ENCODE data around the gene FOXR1. TPM values are rescaled to one million over a fixed set of nuclear protein-coding genes. Genes with fewer than 3 reads are reported as not detected.
"Not testable (repeated sequence)": the region's sequence is repeated elsewhere in the genome, so short reads cannot be mapped to it uniquely, and the experiment has no call there.

FOXR1 gene
- total and polyA plus RNA-seq, 2 experiments from 2014 or later: 0.42 TPM; not detected in 1

DNA sequence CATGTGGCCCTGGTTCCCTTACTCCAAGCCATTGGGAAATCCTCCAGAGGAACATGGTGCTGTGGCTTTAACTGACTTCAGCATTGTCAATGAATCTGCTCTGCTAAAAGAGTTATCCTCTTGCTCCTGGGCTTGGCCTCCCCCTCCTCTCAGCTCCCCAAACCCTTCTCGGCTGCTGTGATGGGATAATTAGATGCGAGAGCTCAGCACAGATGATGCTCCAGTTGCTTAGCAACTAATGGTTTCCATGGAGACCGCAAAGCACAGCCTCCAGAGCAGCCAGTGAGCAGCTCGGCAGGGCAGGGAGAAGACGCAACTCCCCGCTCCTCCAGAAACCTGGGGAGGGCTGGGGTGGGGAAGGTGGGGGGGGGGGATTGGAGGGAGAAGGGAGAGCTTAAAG, 18.3 kb upstream of the FOXR1 start:
- no peak overlapping the region for H3K27ac ChIP-seq
- peak in 1 of 2 donors; percentile 23 for DNase-seq (ENCODE audit: low read depth in 1 of 2, low spot score in 1 of 2)

DNA sequence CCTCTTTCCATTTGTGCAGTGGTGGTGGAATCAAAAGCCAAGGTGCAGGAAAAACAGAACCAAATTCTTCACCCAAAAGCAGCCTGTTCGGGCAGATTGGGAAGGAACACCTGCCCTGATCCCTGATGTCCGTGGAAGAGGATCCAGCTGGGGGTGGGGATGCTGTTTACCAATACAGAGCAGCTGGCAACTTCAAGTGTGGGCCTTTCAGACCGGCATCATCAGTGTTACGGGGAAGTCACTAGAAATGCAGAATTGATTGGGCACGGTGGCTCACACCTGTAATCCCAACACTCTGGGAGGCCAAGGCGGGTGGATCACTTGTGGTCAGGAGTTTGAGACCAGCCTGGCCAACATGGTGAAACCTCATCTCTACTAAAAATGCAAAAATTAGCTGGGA, 17.6 kb upstream of the FOXR1 start:
- not testable (repeated sequence) for H3K9me3 ChIP-seq (ENCODE audit: low read depth); DNase-seq (ENCODE audit: low read depth in 1 of 2, low spot score in 1 of 2); H3K4me3 ChIP-seq; H3K27ac ChIP-seq; H3K4me1 ChIP-seq (ENCODE audit: low read depth); H3K36me3 ChIP-seq
- H3K27me3 ChIP-seq: peaks cover 13% of the 10 kb centered on the region

More for the DNA sequence above, 18.3 kb upstream of the FOXR1 start:
- Histone ChIP-seq H3K27me3 (peaks cover 13% of the 10 kb centered on the region), H3K4me1 (ENCODE audit: low read depth) (no peaks in the 10 kb centered on the region), H3K9me3 (ENCODE audit: low read depth) (no peaks in the 10 kb centered on the region), H3K4me3 (no peak overlapping the region), H3K36me3 (no peaks in the 10 kb centered on the region)
- TF ChIP-seq, protein P1, sequence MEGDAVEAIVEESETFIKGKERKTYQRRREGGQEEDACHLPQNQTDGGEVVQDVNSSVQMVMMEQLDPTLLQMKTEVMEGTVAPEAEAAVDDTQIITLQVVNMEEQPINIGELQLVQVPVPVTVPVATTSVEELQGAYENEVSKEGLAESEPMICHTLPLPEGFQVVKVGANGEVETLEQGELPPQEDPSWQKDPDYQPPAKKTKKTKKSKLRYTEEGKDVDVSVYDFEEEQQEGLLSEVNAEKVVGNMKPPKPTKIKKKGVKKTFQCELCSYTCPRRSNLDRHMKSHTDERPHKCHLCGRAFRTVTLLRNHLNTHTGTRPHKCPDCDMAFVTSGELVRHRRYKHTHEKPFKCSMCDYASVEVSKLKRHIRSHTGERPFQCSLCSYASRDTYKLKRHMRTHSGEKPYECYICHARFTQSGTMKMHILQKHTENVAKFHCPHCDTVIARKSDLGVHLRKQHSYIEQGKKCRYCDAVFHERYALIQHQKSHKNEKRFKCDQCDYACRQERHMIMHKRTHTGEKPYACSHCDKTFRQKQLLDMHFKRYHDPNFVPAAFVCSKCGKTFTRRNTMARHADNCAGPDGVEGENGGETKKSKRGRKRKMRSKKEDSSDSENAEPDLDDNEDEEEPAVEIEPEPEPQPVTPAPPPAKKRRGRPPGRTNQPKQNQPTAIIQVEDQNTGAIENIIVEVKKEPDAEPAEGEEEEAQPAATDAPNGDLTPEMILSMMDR (IDR thresholded peaks at IDR 0.05; ENCODE audit: low read depth, low read length): no peak

DNA sequence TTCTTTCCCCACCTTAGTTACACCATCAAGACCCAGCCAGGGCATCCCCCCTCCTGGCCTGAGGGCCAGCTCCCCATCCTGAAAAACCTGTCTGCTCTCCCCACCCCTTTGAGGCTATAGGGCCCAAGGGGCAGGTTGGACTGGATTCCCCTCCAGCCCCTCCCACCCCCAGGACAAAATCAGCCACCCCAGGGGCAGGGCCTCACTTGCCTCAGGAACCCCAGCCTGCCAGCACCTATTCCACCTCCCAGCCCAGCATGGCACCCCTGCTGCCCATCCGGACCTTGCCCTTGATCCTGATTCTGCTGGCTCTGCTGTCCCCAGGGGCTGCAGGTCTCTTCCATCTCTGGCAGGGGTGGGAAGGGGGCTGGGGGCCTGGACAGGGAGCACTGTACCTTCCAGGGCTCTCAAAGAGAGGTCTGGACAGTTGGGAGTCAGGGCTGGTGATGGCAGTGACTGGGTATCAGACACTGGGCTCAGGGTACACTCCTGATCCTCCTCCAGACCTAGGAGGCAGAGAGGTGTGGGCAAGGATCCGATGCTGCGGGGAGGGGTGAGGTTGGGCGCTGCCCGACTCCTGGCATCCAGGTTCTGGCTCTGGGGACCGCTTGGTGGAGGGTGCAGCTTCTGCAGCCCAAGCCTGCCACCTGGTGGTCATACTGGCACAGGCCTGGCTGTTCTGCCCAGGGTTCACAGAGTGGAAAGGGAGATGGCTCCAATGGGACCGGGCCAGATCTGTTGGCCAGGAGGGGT, 15.3 kb upstream of the FOXR1 start, which contains the start of gene UPK2:
UPK2 (plus strand) TSS at position 205 of the 753 bp plus-strand sequence; CDS start at position 258, 53 bp downstream.
- Histone ChIP-seq H3K9me3 (ENCODE audit: low read depth) (no peaks in the 10 kb centered on the region), H3K4me1 (ENCODE audit: low read depth) (no peaks in the 10 kb centered on the region), H3K4me3 (no peak within 1 kb of the TSS), H3K36me3 (no peaks in the 10 kb centered on the region), H3K27me3 (peaks cover 13% of the 10 kb centered on the region), H3K27ac (no peak within 1 kb of the TSS)
- DNase-seq (ENCODE audit: low read depth in 1 of 2, low spot score in 1 of 2): peak; percentile 84 to 92
- TF ChIP-seq, protein P1 (IDR thresholded peaks at IDR 0.05; ENCODE audit: low read depth, low read length): peak; percentile 97

DNA sequence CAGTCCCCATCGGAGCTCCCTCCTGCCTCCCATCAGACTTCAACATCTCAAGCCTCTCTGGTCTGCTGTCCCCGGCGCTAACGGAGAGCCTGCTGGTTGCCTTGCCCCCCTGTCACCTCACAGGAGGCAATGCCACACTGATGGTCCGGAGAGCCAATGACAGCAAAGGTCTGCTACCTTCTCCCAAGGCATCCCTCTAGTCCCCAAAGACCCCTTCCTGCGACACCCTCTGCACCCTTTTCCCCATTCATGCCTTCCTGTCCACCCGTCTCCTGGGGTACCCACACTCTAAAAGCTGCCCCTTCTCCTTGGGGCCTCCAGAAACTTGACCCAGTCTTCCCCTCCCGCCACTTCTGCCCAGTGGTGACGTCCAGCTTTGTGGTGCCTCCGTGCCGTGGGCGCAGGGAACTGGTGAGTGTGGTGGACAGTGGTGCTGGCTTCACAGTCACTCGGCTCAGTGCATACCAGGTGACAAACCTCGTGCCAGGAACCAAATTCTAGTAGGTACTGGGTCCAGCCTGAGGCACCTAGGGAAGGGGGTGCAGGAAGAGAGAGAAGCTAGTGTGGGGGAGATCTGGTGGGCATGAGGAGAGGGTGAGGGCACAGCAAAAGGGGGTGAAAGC, 14.6 kb upstream of the FOXR1 start:
- TF ChIP-seq, protein P1 (IDR thresholded peaks at IDR 0.05; ENCODE audit: low read depth, low read length): no peak
- Histone ChIP-seq H3K27ac (no peak overlapping the region), H3K9me3 (ENCODE audit: low read depth) (no peaks in the 10 kb centered on the region), H3K4me1 (ENCODE audit: low read depth) (no peaks in the 10 kb centered on the region), H3K27me3 (peaks cover 13% of the 10 kb centered on the region), H3K36me3 (no peaks in the 10 kb centered on the region), H3K4me3 (no peak overlapping the region)
- no peak for DNase-seq (ENCODE audit: low read depth in 1 of 2, low spot score in 1 of 2)

DNA sequence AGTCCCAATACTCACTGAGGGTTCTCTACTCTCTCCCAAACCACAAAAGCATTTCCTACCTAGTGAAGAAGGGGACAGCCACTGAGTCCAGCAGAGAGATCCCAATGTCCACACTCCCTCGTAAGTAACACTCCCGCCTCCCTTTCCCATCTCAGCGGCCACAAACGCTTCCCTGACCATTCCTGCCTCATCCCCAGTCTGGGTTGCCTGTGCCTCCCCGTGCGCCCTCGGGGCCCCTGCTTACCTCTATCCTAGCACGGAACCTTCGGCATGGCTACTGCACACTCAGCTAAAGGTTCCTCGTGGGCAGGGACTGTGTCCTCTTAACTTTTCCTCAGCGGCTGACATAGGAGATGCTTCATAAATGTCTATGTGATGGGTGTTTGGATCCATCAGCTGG, 14.0 kb upstream of the FOXR1 start:
- H3K4me3 ChIP-seq: no peak overlapping the region
- H3K27ac ChIP-seq: no peak overlapping the region
- no peaks in the 10 kb centered on the region for H3K36me3 ChIP-seq
- H3K27me3 ChIP-seq: peaks cover 13% of the 10 kb centered on the region
- no peaks in the 10 kb centered on the region for H3K9me3 ChIP-seq (ENCODE audit: low read depth)
- TF ChIP-seq, protein P1 (IDR thresholded peaks at IDR 0.05; ENCODE audit: low read depth, low read length): no peak
- no peak for DNase-seq (ENCODE audit: low read depth in 1 of 2, low spot score in 1 of 2)
- no peaks in the 10 kb centered on the region for H3K4me1 ChIP-seq (ENCODE audit: low read depth)

DNA sequence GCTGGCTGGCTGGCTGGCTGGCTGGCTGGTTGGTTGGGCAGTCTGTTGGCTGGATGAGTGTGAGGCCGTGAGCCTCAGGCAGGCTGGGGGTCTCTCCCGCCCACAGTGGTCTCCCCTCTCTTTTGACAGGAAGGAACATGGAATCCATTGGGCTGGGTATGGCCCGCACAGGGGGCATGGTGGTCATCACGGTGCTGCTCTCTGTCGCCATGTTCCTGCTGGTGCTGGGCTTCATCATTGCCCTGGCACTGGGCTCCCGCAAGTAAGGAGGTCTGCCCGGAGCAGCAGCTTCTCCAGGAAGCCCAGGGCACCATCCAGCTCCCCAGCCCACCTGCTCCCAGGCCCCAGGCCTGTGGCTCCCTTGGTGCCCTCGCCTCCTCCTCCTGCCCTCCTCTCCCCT, 13.6 kb upstream of the FOXR1 start:
- no peak for DNase-seq (ENCODE audit: low read depth in 1 of 2, low spot score in 1 of 2)
- Histone ChIP-seq H3K4me1 (ENCODE audit: low read depth) (no peaks in the 10 kb centered on the region), H3K4me3 (no peak overlapping the region), H3K27ac (no peak overlapping the region), H3K36me3 (no peaks in the 10 kb centered on the region), H3K9me3 (ENCODE audit: low read depth) (no peaks in the 10 kb centered on the region), H3K27me3 (peaks cover 12% of the 10 kb centered on the region)
- TF ChIP-seq, protein P1 (IDR thresholded peaks at IDR 0.05; ENCODE audit: low read depth, low read length): no peak
